AG10803 (cell line): ENCODE results near the gene SLMAP.
A peak's percentile ranks its signal among the peaks of the same experiment; 100 is the strongest.

Source experiments
- DNase-seq: peaks from one replicate; pipeline ENCODE4 v3.0.0; 2010; ENCODE audit warnings: low read depth
- H3K4me3 ChIP-seq: 2 replicates; pipeline ENCODE4 v1.5.1; 2011; ENCODE audit warnings: mild to moderate bottlenecking, low read length, control low read depth
- CTCF ChIP-seq: conservative IDR thresholded peaks from 2 replicates; pipeline ENCODE4 v1.5.1; 2011; ENCODE audit warnings: mild to moderate bottlenecking, low read length, control low read depth, inconsistent platforms

Gene SLMAP

GRCh38 chr3:57718118-57718517, 38.0 kb upstream of the SLMAP start:
- no peak overlapping the region for H3K4me3 ChIP-seq
- TF ChIP-seq CTCF: no peak
- DNase-seq: no peak

GRCh38 chr3:57726397-57726796, 29.7 kb upstream of the SLMAP start:
- no peak overlapping the region for H3K4me3 ChIP-seq
- DNase-seq: no peak
- TF ChIP-seq CTCF: no peak

GRCh38 chr3:57727106-57727505, 29.0 kb upstream of the SLMAP start:
- H3K4me3 ChIP-seq: no peak overlapping the region
- no peak for TF ChIP-seq CTCF
- DNase-seq: no peak

GRCh38 chr3:57729334-57730045, 26.6 kb upstream of the SLMAP start:
- no peak overlapping the region for H3K4me3 ChIP-seq
- peak; percentile 73 for DNase-seq
- TF ChIP-seq CTCF: no peak

GRCh38 chr3:57730682-57731081, 25.4 kb upstream of the SLMAP start:
- no peak for TF ChIP-seq CTCF
- DNase-seq: no peak
- no peak overlapping the region for H3K4me3 ChIP-seq

GRCh38 chr3:57731311-57731710, 24.8 kb upstream of the SLMAP start:
- no peak for TF ChIP-seq CTCF
- DNase-seq: peak; percentile 72
- H3K4me3 ChIP-seq: no peak overlapping the region

- no peak overlapping the region for H3K4me3 ChIP-seq
- TF ChIP-seq CTCF: no peak
- DNase-seq: no peak
Measured at GRCh38 chr3:57733790-57734189, 22.3 kb upstream of the SLMAP start.
